PC-9 (cell line): Measurements from ENCODE around the gene LGSN.

Source experiments
- EZH2 ChIP-seq: fragments of 200-600 bp; sonication (generic); IDR thresholded peaks from 2 replicates; pipeline ENCODE4 v1.8.0; 2017; ENCODE audit warnings: antibody characterized with exemption, low read depth
- TF ChIP-seq, protein P1 (sequence below): fragments of 200-600 bp; sonication (generic); conservative IDR thresholded peaks from 2 replicates; pipeline ENCODE4 v1.6.1; 2017; ENCODE audit warnings: mixed run types, antibody characterized with exemption, mild to moderate bottlenecking, moderate library complexity

DNA sequence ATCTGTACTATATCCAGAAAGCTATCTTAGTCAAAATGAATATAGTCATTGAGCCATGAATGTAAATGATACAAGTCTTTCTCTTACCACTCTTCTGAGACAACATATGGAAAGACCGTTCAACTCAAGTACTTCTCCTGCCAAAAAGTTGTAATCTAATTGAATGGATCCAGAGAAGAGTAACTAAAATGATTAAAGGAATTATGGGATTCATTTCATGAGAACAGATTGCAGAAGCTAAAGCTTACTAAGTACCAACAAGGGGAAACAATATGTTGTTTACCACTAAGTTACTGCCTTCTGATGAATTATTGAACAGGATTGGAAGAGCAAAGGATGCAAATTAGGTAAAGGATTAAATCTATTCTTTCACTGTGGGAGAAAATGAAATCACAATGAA, 2.0 kb upstream of the LGSN start:
- TF ChIP-seq, protein P1, sequence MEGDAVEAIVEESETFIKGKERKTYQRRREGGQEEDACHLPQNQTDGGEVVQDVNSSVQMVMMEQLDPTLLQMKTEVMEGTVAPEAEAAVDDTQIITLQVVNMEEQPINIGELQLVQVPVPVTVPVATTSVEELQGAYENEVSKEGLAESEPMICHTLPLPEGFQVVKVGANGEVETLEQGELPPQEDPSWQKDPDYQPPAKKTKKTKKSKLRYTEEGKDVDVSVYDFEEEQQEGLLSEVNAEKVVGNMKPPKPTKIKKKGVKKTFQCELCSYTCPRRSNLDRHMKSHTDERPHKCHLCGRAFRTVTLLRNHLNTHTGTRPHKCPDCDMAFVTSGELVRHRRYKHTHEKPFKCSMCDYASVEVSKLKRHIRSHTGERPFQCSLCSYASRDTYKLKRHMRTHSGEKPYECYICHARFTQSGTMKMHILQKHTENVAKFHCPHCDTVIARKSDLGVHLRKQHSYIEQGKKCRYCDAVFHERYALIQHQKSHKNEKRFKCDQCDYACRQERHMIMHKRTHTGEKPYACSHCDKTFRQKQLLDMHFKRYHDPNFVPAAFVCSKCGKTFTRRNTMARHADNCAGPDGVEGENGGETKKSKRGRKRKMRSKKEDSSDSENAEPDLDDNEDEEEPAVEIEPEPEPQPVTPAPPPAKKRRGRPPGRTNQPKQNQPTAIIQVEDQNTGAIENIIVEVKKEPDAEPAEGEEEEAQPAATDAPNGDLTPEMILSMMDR: no peak
- no peak for TF ChIP-seq EZH2
